22Rv1 (cell line): Measurements from ENCODE around the gene HECW1.

Experiments used
- H3K27ac ChIP-seq: fragments of 450-650 bp; 2 replicates; pipeline ENCODE4 v1.5.1; 2017
- CTCF ChIP-seq: fragments of 450-650 bp; IDR thresholded peaks from 2 replicates; pipeline ENCODE4 v1.5.1; 2017; ENCODE audit warnings: mild to moderate bottlenecking
- ZFX ChIP-seq: fragments of 450-650 bp; IDR thresholded peaks from 2 replicates; pipeline ENCODE4 v1.6.1; 2017; ENCODE audit warnings: antibody characterized with exemption, borderline replicate concordance

The HECW1 gene

DNA sequence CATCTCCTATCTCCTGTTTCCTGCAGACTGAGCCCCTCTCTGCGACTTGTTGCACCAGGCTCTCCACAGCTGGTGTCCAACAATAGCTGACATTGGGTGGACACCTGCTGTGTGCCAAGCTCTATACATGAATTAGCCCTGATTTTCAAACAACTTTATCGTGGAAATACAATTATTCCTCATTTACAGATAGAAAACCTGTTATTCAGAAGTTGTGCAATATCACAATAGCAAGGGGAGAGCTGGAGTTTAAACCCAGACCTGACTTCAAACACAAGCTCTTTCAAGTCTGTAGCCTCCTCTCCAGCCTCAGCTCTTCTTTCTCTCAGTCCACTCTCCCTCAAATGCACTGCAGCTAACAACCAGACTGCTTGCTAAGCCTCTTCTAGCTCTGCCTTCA is 168.8 kb downstream of the HECW1 start:
- TF ChIP-seq CTCF: no peak
- no peak for TF ChIP-seq ZFX

GRCh38 chr7:43283706-43284105 is 171.3 kb downstream of the HECW1 start:
- TF ChIP-seq ZFX: no peak
- TF ChIP-seq CTCF: no peak

More for the DNA sequence above, 168.8 kb downstream of the HECW1 start:
- no peak overlapping the region for H3K27ac ChIP-seq

GRCh38 chr7:43289826-43290225 is 177.4 kb downstream of the HECW1 start:
- H3K27ac ChIP-seq: no peak overlapping the region
- TF ChIP-seq CTCF: no peak

More at GRCh38 chr7:43283706-43284105, 171.3 kb downstream of the HECW1 start:
- H3K27ac ChIP-seq: no peak overlapping the region

DNA sequence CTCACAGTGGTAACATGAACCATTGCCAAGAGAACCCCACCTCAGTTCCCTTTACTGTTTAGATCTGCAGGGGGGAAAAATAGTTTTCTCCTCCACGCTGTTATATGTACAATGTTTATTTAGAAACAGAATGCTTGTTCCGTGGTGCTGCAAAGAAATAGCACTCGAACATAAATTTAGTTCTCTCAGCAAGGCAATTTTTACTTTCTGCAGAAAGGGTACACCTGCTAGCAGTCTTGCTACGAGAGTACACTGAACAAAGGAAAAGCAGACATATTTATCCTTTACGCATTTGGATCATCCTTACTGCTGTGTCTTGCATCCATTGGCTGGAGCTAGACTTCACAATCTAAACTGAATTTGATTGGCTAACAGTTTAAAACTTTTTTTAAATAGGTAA is 178.5 kb downstream of the HECW1 start:
- TF ChIP-seq ZFX (no peak), CTCF (no peak)
- H3K27ac ChIP-seq: no peak overlapping the region

DNA sequence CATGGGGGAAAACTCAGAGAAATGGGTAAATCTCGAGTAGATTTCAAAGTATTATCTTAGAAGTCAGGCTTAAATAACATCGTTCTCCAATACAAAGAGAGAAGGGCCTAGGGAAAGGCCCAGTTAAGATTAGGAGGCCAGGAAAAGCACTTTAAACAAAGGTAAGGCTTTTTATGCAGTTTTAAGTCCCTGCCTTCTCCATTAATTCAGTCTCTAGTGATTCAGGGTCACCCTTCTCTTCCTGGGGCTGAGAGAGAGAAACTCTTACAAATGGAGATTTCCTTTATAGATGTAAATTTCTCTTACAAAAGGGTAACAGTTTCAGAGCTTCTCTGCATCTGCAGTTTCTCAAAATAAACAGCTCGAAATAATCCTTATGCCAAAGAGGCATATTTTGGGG is 179.3 kb downstream of the HECW1 start:
- H3K27ac ChIP-seq: no peak overlapping the region
- no peak for TF ChIP-seq ZFX
- no peak for TF ChIP-seq CTCF

DNA sequence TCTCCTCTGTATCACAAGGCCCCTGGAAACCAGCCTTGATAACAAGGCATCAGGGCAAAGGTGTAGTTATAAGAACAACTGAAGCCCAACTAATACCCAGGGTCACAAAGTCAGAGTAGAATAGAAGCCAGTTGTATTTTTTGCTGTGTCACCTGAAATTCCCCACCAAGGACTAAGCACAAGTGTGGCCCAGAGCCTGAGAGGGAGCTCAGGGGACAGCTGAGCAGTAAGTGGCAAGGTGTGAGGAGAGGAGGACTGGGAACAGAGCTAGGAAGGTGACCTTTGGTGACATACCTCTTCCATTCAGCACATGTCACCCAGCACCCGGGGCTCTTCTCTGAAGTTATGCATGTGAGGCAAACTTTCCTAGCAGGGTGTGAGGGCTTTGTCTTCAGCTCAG is 179.9 kb downstream of the HECW1 start:
- H3K27ac ChIP-seq: no peak overlapping the region
- TF ChIP-seq CTCF (no peak), ZFX (no peak)

DNA sequence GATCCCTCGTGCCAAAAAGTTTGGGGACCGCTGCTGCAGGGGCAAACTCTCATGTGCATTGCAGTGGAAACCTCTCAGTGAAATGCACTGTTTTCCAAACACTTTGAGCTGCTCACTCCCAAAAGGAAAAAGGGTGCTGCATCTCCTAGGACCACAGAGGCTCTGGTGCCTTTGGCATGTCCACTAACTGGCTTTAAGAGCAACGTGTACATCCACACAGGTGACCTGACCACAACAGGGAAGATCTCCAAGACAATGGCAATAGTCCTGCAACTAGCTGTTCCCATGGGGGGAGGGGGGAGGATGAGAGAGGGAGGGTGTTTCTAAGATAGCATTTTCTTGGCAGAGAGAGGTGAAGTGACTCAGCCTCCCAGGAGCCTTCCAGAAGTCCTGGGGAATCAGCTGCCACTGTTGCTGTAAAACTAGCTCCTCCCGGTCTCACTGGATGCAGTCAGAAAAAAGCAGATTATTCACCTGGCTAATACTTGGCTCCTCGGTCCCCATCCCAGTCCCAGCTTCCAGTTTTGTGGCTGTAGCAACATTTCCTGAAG is 181.7 kb downstream of the HECW1 start:
- no peak for TF ChIP-seq CTCF
- no peak for TF ChIP-seq ZFX
- no peak overlapping the region for H3K27ac ChIP-seq
